ENCODE results near the gene EHD4. TPM values are rescaled to one million over a fixed set of nuclear protein-coding genes. Genes with fewer than 3 reads are reported as not detected.

The EHD4 gene
- total RNA-seq, 1 donor from 2014 or later, result 9.1 TPM

GRCh38 chr15:41995476-41995855 lies 23.1 kb upstream of the EHD4 start:
- intact Hi-C loops (cut with micrococcal nuclease), result no loop called here

- intact Hi-C loops (cut with micrococcal nuclease), result no loop called here
Observed at GRCh38 chr15:41994772-41995475, 22.6 kb upstream of the EHD4 start.

GRCh38 chr15:41994171-41994650 lies 21.9 kb upstream of the EHD4 start:
- intact Hi-C loops (cut with micrococcal nuclease), result no loop called here

GRCh38 chr15:41993472-41994170 lies 21.3 kb upstream of the EHD4 start:
- intact Hi-C loops (cut with micrococcal nuclease), result no loop called here

GRCh38 chr15:41992803-41993190 lies 20.4 kb upstream of the EHD4 start:
- intact Hi-C loops (cut with micrococcal nuclease), result no loop called here

GRCh38 chr15:41992151-41992802 lies 19.9 kb upstream of the EHD4 start:
- intact Hi-C loops (cut with micrococcal nuclease), result no loop called here

GRCh38 chr15:41990691-41991090 lies 18.3 kb upstream of the EHD4 start:
- intact Hi-C loops (cut with micrococcal nuclease), result no loop called here

GRCh38 chr15:41990243-41990605 lies 17.9 kb upstream of the EHD4 start:
- intact Hi-C loops (cut with micrococcal nuclease), result no loop called here

GRCh38 chr15:41989573-41990242 lies 17.4 kb upstream of the EHD4 start:
- intact Hi-C loops (cut with micrococcal nuclease), result loop anchor here (1.0 to 2.0 kb wide), 3 partner anchors 70 to 145 kb away; no protein-coding TSS in a partner anchor

GRCh38 chr15:41988896-41989572 lies 16.7 kb upstream of the EHD4 start:
- intact Hi-C loops (cut with micrococcal nuclease), result loop anchor here (1.0 to 2.0 kb wide), 3 partner anchors 70 to 146 kb away; no protein-coding TSS in a partner anchor

GRCh38 chr15:41987925-41988275 lies 15.5 kb upstream of the EHD4 start:
- intact Hi-C loops (cut with micrococcal nuclease), result loop anchor here (2.0 kb wide), 1 partner anchor 147 kb away; no protein-coding TSS in a partner anchor

GRCh38 chr15:41987246-41987924 lies 15.0 kb upstream of the EHD4 start:
- intact Hi-C loops (cut with micrococcal nuclease), result no loop called here

GRCh38 chr15:41985236-41986160 lies 13.1 kb upstream of the EHD4 start:
- intact Hi-C loops (cut with micrococcal nuclease), result no loop called here

GRCh38 chr15:41984622-41985021 lies 12.3 kb upstream of the EHD4 start:
- intact Hi-C loops (cut with micrococcal nuclease), result no loop called here

GRCh38 chr15:41983621-41984571 lies 11.5 kb upstream of the EHD4 start:
- intact Hi-C loops (cut with micrococcal nuclease), result no loop called here

GRCh38 chr15:41983221-41983620 lies 10.9 kb upstream of the EHD4 start:
- intact Hi-C loops (cut with micrococcal nuclease), result no loop called here

GRCh38 chr15:41982133-41982930 lies 10.0 kb upstream of the EHD4 start:
- intact Hi-C loops (cut with micrococcal nuclease), result no loop called here
